Adrenal gland (tissue), 12 donors: ENCODE measurements around the gene TBC1D24. TPM values are rescaled to one million over a fixed set of nuclear protein-coding genes. Genes with fewer than 3 reads are reported as not detected.
A peak's percentile ranks its signal among the peaks of the same experiment; 100 is the strongest.

Source experiments
- DNase-seq, 7 donors: peaks; one replicate each; pipeline ENCODE4 v3.0.0-alpha.2; 2019 to 2020
- H3K27ac ChIP-seq, 5 donors: fragments of 200-600 bp; sonication (generic) in 4 of 5; 1 replicate in 3 of 5; 2 replicates in 2 of 5; pipeline versions ENCODE4 v1.5.1 to v1.8.0; 2016 to 2020; ENCODE audit warnings: mild to moderate bottlenecking in 1 of 5
- H3K27me3 ChIP-seq: fragments of 200-600 bp; 2 replicates; pipeline ENCODE4 v1.8.0; 2021
- H3K36me3 ChIP-seq, 2 donors: fragments of 200-600 bp; replicated peaks in 1 of 2; 1 replicate in 1 of 2; 2 replicates in 1 of 2; pipeline versions ENCODE4 v1.5.1 to v1.8.0; 2018 to 2022
- H3K4me1 ChIP-seq, 2 donors: fragments of 200-600 bp; replicated peaks in 1 of 2; 1 replicate in 1 of 2; 2 replicates in 1 of 2; pipeline versions ENCODE4 v1.5.1 to v1.8.0; 2018 to 2021
- H3K4me3 ChIP-seq, 4 donors: fragments of 200-600 bp; sonication (generic) in 3 of 4; one replicate each; pipeline ENCODE4 v1.5.1; 2016 to 2018
- H3K9me3 ChIP-seq, 3 donors: fragments of 200-600 bp; sonication (generic) in 1 of 3; replicated peaks in 1 of 3; 1 replicate in 2 of 3; 2 replicates in 1 of 3; pipeline versions ENCODE4 v1.5.1 to v1.8.0; 2016 to 2021
- CTCF ChIP-seq, 6 experiments: fragments of 450-650 bp in 4 of 6; fragments of 200-600 bp in 2 of 6; sonication (generic) in 1 of 6; IDR thresholded peaks; 1 replicate in 5 of 6; 2 replicates in 1 of 6; pipeline versions ENCODE4 v1.5.1 to v1.8.0; 2016 to 2021; ENCODE audit warnings: antibody characterized with exemption in 6 of 6, mild to moderate bottlenecking in 2 of 6, moderate library complexity in 1 of 6
- POLR2A ChIP-seq, 2 donors: fragments of 450-650 bp; IDR thresholded peaks; one replicate each; pipeline ENCODE4 v1.6.1; 2017; ENCODE audit warnings: antibody characterized with exemption in 2 of 2, mild to moderate bottlenecking in 2 of 2, moderate library complexity in 1 of 2
- WGBS, 4 donors: extraction: QIAGEN DNeasy Blood & Tissue Kit in 2 of 4; methylation state at CpG; one replicate each; pipeline versions ENCODE4 v1.1.5 to v1.1.7; 2013 to 2017; 5-methylcytosine and 5-hydroxymethylcytosine counted together
- intact Hi-C, 2 donors: fragments of 100-400 bp; cut with DNase I; formaldehyde crosslinking; loops; one replicate each; pipeline versions ENCODE4 v1.14.1 to v1.15.0; 2022 to 2023
- polyA plus RNA-seq, 3 donors: library from polyadenylated mRNA; stranded (reverse); fragments of 200-250 nt in 2 of 3; fragments of 350-450 nt in 1 of 3; fragmentation: Illumina TruSeq in 1 of 3; extraction: RNeasy Lipid Tissue Mini Kit (QIAGEN cat#74804) in 1 of 3; gene quantifications; one replicate each; pipeline ENCODE4 v1.2.3, GENCODE V29; 2013 to 2014
- total RNA-seq, 9 donors: library from RNA; depleted of rRNA in 4 of 9; stranded (reverse); fragments of >200 nt in 4 of 9; fragments of 120-200 nt in 1 of 9; fragmentation: NEBNext Ultra II Directional in 1 of 9; extraction: Animal tissue kit (Norgen Biotek cat#: 25700) in 1 of 9; gene quantifications; one replicate each; pipeline versions ENCODE4 v1.1.0 to v1.2.4, GENCODE V29; 2013 to 2023
- donor health status: healthy with polysubstance abuse.
- donor health status: Bipolar disorder and iron deficiency.
- donor health status: DM: yes; HTN: yes; CAD: no.
- donor health status: DM: no; HTN: no; CAD: no.
- donor health status: DM: no; HTN: no; CAD: no.
- donor health status: DM: yes; HTN: yes; CAD: no.

TBC1D24 gene
- total and polyA plus RNA-seq, 12 donors, result 3.9 to 18.5 (median 13.9) TPM

GRCh38 chr16:2511128-2511800, 36.3 kb downstream of the TBC1D24 start:
- peak in 6 of 7 donors; percentile 38 to 93 (median 76) for DNase-seq
- peaks cover 14 to 32% of the 10 kb centered on the region in 2 donors for H3K4me1 ChIP-seq
- no peaks in the 10 kb centered on the region for H3K27me3 ChIP-seq
- H3K9me3 ChIP-seq, result no peaks in the 10 kb centered on the region
- TF ChIP-seq CTCF (IDR thresholded peaks at IDR 0.05) (no peak), POLR2A (IDR thresholded peaks at IDR 0.05) (no peak)
- no peak overlapping the region for H3K27ac ChIP-seq
- no peaks in the 10 kb centered on the region for H3K36me3 ChIP-seq
- H3K4me3 ChIP-seq, result no peak overlapping the region
- 47 to 60% (median 57%) methylated on average over 19 to 24 of the region's 24 CpGs for WGBS, 4 donors
- intact Hi-C loops, result no loop called here

- no peaks in the 10 kb centered on the region for H3K36me3 ChIP-seq
- H3K4me3 ChIP-seq, result no peak overlapping the region
- H3K27me3 ChIP-seq, result no peaks in the 10 kb centered on the region
- peak overlapping the region in 2 of 5 donors; percentile 99 to 100 for H3K27ac ChIP-seq
- no peak for TF ChIP-seq CTCF (IDR thresholded peaks at IDR 0.05)
- no peak for TF ChIP-seq POLR2A (IDR thresholded peaks at IDR 0.05)
- intact Hi-C loops, result no loop called here
- no peaks in the 10 kb centered on the region for H3K9me3 ChIP-seq
- peak in 1 of 7 donors; percentile 22 for DNase-seq
- H3K4me1 ChIP-seq, result peaks cover 23 to 41% of the 10 kb centered on the region in 2 donors
- 82 to 90% (median 86%) methylated on average over 13 to 17 of the region's 17 CpGs for WGBS, 4 donors
Observed at GRCh38 chr16:2511996-2512734, 37.2 kb downstream of the TBC1D24 start.

GRCh38 chr16:2512735-2513404, 37.9 kb downstream of the TBC1D24 start:
- peak in 4 of 7 donors; percentile 53 to 75 (median 58) for DNase-seq
- Histone ChIP-seq H3K9me3 (no peaks in the 10 kb centered on the region), H3K4me1 (peaks cover 29 to 46% of the 10 kb centered on the region in 2 donors), H3K4me3 (peak overlapping the region in 2 of 4 donors; percentile 88 to 97), H3K27me3 (no peaks in the 10 kb centered on the region), H3K36me3 (no peaks in the 10 kb centered on the region), H3K27ac (peak overlapping the region; percentile 9 to 100 (median 99))
- TF ChIP-seq CTCF (IDR thresholded peaks at IDR 0.05), result peak in 1 of 6 experiments; percentile 4
- TF ChIP-seq POLR2A (IDR thresholded peaks at IDR 0.05), result no peak
- intact Hi-C loops, result no loop called here
- 21 to 34% (median 24%) methylated on average over 7 to 15 of the region's 15 CpGs for WGBS, 4 donors
